Small intestine (tissue), 7 donors: ENCODE results near the gene APOL4. TPM values are rescaled to one million over a fixed set of nuclear protein-coding genes. Genes with fewer than 3 reads are reported as not detected.
"Not testable (repeated sequence)": the region's sequence is repeated elsewhere in the genome, so short reads cannot be mapped to it uniquely, and the experiment has no call there.

Experiments used
- DNase-seq, 2 donors: peaks; one replicate each; pipeline versions ENCODE4 v3.0.0 to v3.0.0-alpha.2; 2013
- FAIRE-seq: peaks from 2 replicates; lab custom pipeline; 2012; peaks lifted over from hg19 to GRCh38; lab: Jason Lieb, UNC
- H3K27ac ChIP-seq, 3 donors: one replicate each; pipeline ENCODE4 v1.5.1; 2013; ENCODE audit warnings: low read length in 2 of 3, mild to moderate bottlenecking in 2 of 3, control low read depth in 1 of 3, inconsistent platforms in 1 of 3, low read depth in 1 of 3, moderate library complexity in 1 of 3
- H3K27me3 ChIP-seq, 3 donors: one replicate each; pipeline ENCODE4 v1.6.1; 2013; ENCODE audit warnings: low read length in 3 of 3, inconsistent platforms in 1 of 3; ENCODE audit not compliant: control insufficient read depth in 3 of 3, insufficient read depth in 3 of 3
- H3K36me3 ChIP-seq, 3 donors: one replicate each; pipeline ENCODE4 v1.6.1; 2013; ENCODE audit warnings: low read length in 3 of 3, inconsistent platforms in 1 of 3, low read depth in 1 of 3, mild to moderate bottlenecking in 1 of 3, moderate library complexity in 1 of 3; ENCODE audit not compliant: control insufficient read depth in 3 of 3, insufficient read depth in 2 of 3
- H3K4me1 ChIP-seq, 3 donors: one replicate each; pipeline ENCODE4 v1.6.1; 2013; ENCODE audit warnings: low read length in 2 of 3, inconsistent platforms in 1 of 3, low read depth in 1 of 3, mild to moderate bottlenecking in 1 of 3, moderate library complexity in 1 of 3; ENCODE audit not compliant: control insufficient read depth in 3 of 3, insufficient read depth in 2 of 3
- H3K4me3 ChIP-seq, 3 donors: one replicate each; pipeline ENCODE4 v1.5.1; 2013; ENCODE audit warnings: low read length in 3 of 3, control low read depth in 1 of 3, inconsistent platforms in 1 of 3, low read depth in 1 of 3, mild to moderate bottlenecking in 1 of 3, moderate library complexity in 1 of 3
- H3K9me3 ChIP-seq, 2 donors: one replicate each; pipeline ENCODE4 v1.6.1; 2013; ENCODE audit warnings: low read depth in 1 of 2, low read length in 1 of 2; ENCODE audit not compliant: control insufficient read depth in 2 of 2, insufficient read depth in 1 of 2
- WGBS, 3 donors: extraction: QIAGEN DNeasy Blood & Tissue Kit; methylation state at CpG; one replicate each; pipeline ENCODE4 v1.1.7; 2013; 5-methylcytosine and 5-hydroxymethylcytosine counted together
- polyA plus RNA-seq, 4 donors: library from polyadenylated mRNA; stranded (reverse) in 3 of 4; unstranded in 1 of 4; fragments of 200-250 nt in 3 of 4; fragments of 120-200 nt in 1 of 4; gene quantifications; one replicate each; pipeline versions ENCODE4 v1.2.1 to v1.2.3, GENCODE V29; 2013
- donor health status: healthy with polysubstance abuse.
- donor health status: control.
- donor health status: control.
- donor health status: Bipolar disorder and iron deficiency.
- donor health status: healthy.

APOL4 gene
- polyA plus RNA-seq, 4 donors, result 6.6 to 12.8 (median 9.6) TPM

DNA sequence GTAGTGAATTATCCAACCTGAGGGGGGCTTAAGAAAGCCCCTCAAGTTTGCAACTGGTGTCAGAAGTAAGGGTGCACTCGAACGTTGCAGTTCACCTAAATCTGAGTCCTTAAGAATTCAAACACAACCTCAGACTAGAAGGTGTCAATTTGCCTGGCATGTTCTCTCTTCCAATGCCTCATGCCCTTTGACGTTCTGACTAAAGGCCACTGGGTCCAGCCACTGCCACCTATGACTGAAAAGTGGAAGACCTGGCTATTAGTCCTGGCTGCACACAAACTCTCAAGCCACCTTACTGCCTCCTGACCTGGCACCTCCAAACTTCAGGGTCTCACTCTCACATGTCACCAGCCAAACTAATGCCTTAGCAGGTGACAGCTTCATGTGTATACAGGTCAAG is 8.0 kb downstream of the APOL4 start:
- no peak overlapping the region for H3K27ac ChIP-seq
- no peaks in the 10 kb centered on the region for H3K27me3 ChIP-seq
- WGBS, 3 donors, result 55 to 59% (median 57%) methylated on average over 3 of the region's 3 CpGs
- no peaks in the 10 kb centered on the region for H3K9me3 ChIP-seq
- FAIRE-seq (no peak), DNase-seq (peak in 1 of 2 donors; percentile 55)
- no peak overlapping the region for H3K4me3 ChIP-seq
- peaks cover 0 to 15% (median 0%) of the 10 kb centered on the region in 3 donors for H3K36me3 ChIP-seq
- H3K4me1 ChIP-seq, result peaks cover 0 to 18% (median 4%) of the 10 kb centered on the region in 3 donors

GRCh38 chr22:36193171-36193570 is 8.4 kb downstream of the APOL4 start:
- H3K27ac ChIP-seq, result no peak overlapping the region
- 51 to 78% (median 55%) methylated on average over 3 of the region's 3 CpGs for WGBS, 3 donors
- FAIRE-seq, result no peak

GRCh38 chr22:36192542-36192941 is 9.1 kb downstream of the APOL4 start:
- Histone ChIP-seq H3K27me3 (no peaks in the 10 kb centered on the region), H3K27ac (no peak overlapping the region), H3K36me3 (peaks cover 0 to 13% (median 0%) of the 10 kb centered on the region in 3 donors), H3K4me3 (no peak overlapping the region), H3K4me1 (peaks cover 0 to 12% (median 4%) of the 10 kb centered on the region in 3 donors), H3K9me3 (no peaks in the 10 kb centered on the region)
- 53 to 70% (median 56%) methylated on average over 4 of the region's 4 CpGs for WGBS, 3 donors
- no peak for FAIRE-seq
- no peak for DNase-seq

More at GRCh38 chr22:36193171-36193570, 8.4 kb downstream of the APOL4 start:
- peak in 1 of 2 donors; percentile 16 for DNase-seq
- Histone ChIP-seq H3K27me3 (no peaks in the 10 kb centered on the region), H3K4me3 (no peak overlapping the region), H3K9me3 (no peaks in the 10 kb centered on the region), H3K36me3 (peaks cover 0 to 13% (median 0%) of the 10 kb centered on the region in 3 donors), H3K4me1 (peaks cover 0 to 18% (median 4%) of the 10 kb centered on the region in 3 donors)

DNA sequence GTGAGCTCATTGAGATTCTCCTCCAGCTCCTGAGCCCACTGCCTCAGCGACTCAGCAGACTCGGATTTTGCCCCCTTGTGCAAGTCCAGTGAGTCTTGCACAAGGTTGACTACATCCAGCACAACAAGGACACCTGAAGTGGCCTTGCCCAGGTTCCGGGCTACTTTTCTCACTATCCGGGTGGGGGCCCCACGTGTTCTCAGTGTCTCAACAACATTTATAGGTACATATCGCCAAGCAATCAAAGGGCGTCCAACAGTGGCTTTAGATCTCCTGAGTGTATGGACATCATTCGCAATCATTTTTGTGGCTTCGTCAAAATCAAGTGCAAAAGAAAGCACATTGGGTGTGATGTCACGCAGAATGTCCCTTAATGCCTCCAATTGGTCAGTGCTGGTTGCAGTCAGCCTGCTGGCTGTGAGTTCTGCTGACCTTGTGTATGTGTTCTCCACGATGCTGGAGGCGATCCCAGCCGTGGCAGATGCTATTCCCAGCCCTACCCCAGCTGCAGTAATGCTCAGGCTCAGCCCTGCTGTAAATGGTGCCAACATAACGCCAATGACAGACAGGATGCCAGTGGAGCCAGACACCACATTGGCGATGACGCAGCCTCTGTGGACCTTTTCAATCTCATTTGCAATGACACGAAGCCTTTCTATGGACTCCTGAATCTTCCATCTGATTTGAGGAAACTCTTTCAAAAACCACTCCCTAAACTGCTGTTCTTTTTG is 10.3 kb downstream of the APOL4 start:
- FAIRE-seq, result no peak
- no peak overlapping the region for H3K27ac ChIP-seq
- DNase-seq, result no peak
- peaks cover 0 to 13% (median 0%) of the 10 kb centered on the region in 3 donors for H3K36me3 ChIP-seq
- WGBS, 3 donors, result 69 to 79% (median 73%) methylated on average over 17 of the region's 17 CpGs
- no peaks in the 10 kb centered on the region for H3K27me3 ChIP-seq
- peaks cover 0 to under 1% (median 0%) of the 10 kb centered on the region in 3 donors for H3K4me1 ChIP-seq
- H3K9me3 ChIP-seq, result no peaks in the 10 kb centered on the region
- H3K4me3 ChIP-seq, result no peak overlapping the region

- H3K9me3 ChIP-seq, DNase-seq, H3K4me3 ChIP-seq, H3K27me3 ChIP-seq, FAIRE-seq, H3K4me1 ChIP-seq, H3K27ac ChIP-seq: not testable (repeated sequence)
- peaks cover 0 to 10% (median 0%) of the 10 kb centered on the region in 3 donors for H3K36me3 ChIP-seq
- 91 to 95% (median 95%) methylated on average over 3 of the region's 6 CpGs for WGBS, 3 donors
Observed at GRCh38 chr22:36187862-36188261, 13.7 kb downstream of the APOL4 start.

DNA sequence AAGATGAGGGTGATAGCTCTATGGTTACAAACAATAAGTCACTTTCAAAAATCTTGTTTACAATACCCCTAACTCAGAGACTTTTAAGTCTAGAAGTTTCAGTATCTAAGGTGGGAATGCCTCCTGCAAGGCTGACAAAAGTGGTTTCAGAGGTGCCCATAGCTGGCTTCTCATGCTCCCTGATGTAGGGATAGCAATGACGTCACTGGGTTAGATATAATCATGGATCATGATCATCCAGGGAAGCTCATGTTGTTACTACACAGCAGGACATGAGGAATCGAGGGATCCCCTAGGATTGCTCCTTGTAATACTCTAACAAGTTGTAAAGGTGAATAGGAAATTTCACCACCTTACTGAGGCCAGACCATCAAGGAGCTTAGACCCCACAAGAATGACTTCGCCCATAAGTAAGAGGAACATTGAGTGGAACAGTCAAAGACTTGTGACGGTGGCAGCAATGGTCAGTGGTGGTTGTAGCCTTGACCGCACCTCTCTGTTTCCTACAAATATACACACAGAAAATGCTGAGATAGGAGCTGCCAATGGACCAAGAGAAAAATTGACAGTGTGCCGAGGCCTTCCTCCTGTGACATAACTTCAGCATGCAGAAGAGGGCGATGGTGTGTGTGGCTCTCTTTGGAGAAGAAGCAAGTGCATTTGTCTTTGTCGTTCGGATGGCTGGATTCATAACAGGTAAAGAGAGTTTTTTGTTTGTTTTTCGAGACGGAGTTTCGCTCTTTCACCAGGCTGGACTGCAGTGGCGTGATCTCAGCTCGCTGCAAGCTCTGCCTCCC is 15.6 kb downstream of the APOL4 start:
- peaks cover 0 to 1% (median 0%) of the 10 kb centered on the region in 3 donors for H3K36me3 ChIP-seq
- no peaks in the 10 kb centered on the region for H3K27me3 ChIP-seq
- H3K27ac ChIP-seq, result no peak overlapping the region
- no peak overlapping the region for H3K4me3 ChIP-seq
- DNase-seq (no peak), FAIRE-seq (no peak)
- WGBS, 3 donors, result 83 to 88% (median 88%) methylated on average over 14 of the region's 14 CpGs
- no peaks in the 10 kb centered on the region for H3K4me1 ChIP-seq
- H3K9me3 ChIP-seq, result no peaks in the 10 kb centered on the region

DNA sequence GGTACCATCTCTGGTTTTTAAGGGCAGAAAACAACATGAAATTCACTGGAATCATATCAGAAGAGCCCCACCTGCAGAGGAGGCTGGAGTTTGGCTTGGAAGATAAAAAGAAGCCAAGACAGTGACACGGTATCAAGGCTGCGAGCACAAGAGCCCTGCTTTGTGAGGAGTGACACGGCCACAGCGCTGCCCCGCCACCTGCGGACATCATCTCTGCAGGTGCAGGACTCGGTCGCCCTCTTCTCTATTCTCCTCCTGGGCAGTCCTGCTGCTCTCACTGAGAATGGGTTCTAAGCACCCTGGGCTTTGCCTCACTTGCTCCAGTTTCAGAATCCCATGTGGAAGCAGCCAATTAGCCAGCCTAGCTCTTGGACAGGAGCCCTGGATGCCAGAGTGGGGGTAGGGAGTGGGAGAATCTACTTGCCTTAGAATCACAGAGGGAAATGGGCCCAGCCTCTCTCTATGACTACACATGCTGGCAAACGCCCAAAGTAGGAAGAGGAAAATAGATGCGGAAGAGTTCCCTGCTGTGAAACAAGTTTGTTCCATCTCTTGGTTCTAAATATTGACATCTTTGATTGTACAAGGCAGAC is 17.1 kb downstream of the APOL4 start:
- Histone ChIP-seq H3K4me3 (no peak overlapping the region), H3K36me3 (no peaks in the 10 kb centered on the region), H3K27me3 (no peaks in the 10 kb centered on the region), H3K9me3 (no peaks in the 10 kb centered on the region), H3K27ac (no peak overlapping the region), H3K4me1 (no peaks in the 10 kb centered on the region)
- DNase-seq, result no peak
- FAIRE-seq, result no peak
- WGBS, 3 donors, result 65 to 77% (median 68%) methylated on average over 10 of the region's 10 CpGs

DNA sequence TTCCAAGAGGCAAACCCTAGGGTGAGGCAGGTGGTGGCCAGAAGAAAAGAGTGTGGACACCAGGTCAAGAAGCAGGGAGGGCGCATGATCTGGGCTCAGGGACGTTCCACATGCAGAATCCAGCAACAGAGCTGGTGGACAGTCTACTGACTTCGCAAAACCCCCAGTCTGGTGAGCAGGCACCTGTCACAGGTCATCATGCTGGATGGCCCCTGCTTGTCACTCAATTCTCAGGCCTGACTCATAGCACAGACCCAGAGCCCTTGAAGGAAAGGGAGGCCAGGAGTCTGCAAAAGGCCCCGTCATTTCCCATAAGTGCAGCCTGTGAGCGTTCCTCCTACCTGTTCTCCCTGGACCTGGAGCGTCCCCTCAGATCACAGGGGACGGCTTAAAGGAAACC is 18.2 kb downstream of the APOL4 start:
- FAIRE-seq (no peak), DNase-seq (no peak)
- Histone ChIP-seq H3K4me3 (no peak overlapping the region), H3K36me3 (no peaks in the 10 kb centered on the region), H3K27ac (no peak overlapping the region), H3K4me1 (no peaks in the 10 kb centered on the region), H3K9me3 (no peaks in the 10 kb centered on the region), H3K27me3 (no peaks in the 10 kb centered on the region)
- 90 to 95% (median 95%) methylated on average over 7 of the region's 7 CpGs for WGBS, 3 donors
